HEK293T (cell line): ENCODE results near the gene SERPINB13.

ENCODE experiments used
- L3MBTL2 ChIP-seq: fragments of 450-650 bp; conservative IDR thresholded peaks from 2 replicates; pipeline ENCODE4 v1.6.1; 2016; ENCODE audit warnings: mild to moderate bottlenecking
- ZNF384 ChIP-seq: fragments of 450-650 bp; IDR thresholded peaks from 2 replicates; pipeline ENCODE4 v1.6.1; 2016
- TF ChIP-seq, protein P1 (sequence below): fragments of 450-650 bp; IDR thresholded peaks from 2 replicates; pipeline ENCODE4 v1.6.1; 2016

DNA sequence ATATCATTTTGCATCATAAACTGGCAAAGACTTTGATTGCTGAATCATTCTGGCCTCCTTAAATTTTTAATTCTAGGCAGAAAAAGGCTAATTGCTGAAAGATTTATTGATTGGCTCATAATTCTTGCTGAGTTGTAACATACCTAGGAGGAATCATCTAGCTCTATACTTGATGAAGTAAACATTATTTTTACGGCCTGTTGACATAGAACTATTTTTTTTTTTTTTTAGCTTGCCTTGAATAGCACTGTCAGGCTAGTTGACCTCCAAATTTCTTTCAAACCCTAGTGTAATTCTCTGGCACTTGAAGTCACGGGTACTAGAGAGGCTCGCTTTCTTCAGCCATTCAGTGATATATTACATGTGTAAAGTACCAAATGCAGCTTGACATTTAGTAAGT is 42.1 kb upstream of the SERPINB13 start:
- TF ChIP-seq ZNF384 (no peak), L3MBTL2 (no peak)
- TF ChIP-seq, protein P1, sequence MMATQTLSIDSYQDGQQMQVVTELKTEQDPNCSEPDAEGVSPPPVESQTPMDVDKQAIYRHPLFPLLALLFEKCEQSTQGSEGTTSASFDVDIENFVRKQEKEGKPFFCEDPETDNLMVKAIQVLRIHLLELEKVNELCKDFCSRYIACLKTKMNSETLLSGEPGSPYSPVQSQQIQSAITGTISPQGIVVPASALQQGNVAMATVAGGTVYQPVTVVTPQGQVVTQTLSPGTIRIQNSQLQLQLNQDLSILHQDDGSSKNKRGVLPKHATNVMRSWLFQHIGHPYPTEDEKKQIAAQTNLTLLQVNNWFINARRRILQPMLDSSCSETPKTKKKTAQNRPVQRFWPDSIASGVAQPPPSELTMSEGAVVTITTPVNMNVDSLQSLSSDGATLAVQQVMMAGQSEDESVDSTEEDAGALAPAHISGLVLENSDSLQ: no peak
